ENCODE results near the gene PRKRIP1. TPM values are rescaled to one million over a fixed set of nuclear protein-coding genes. Genes with fewer than 3 reads are reported as not detected.

Gene PRKRIP1
- polyA plus RNA-seq, 3 donors, result 6.6 to 27.0 (median 7.4) TPM

GRCh38 chr7:102460467-102460866, 64.3 kb downstream of the PRKRIP1 start:
- no peak overlapping the region for H3K27ac Mint-ChIP-seq
- peaks cover 16% of the 10 kb centered on the region for H3K4me1 Mint-ChIP-seq
- peaks cover 15% of the 10 kb centered on the region in 2 donors for H3K4me1 ChIP-seq (ENCODE audit: control insufficient read depth in 1 of 2, insufficient read depth in 2 of 2, low read length in 2 of 2)
- no peak overlapping the region for H3K4me3 Mint-ChIP-seq
- peaks cover 29% of the 10 kb centered on the region for H3K79me2 ChIP-seq (ENCODE audit: insufficient read depth, low read length)
- H3K27me3 ChIP-seq (ENCODE audit: control insufficient read depth in 2 of 2, insufficient read depth in 2 of 2, low read length in 2 of 2), result no peaks in the 10 kb centered on the region
- H2AFZ ChIP-seq (ENCODE audit: insufficient read depth, low read depth, low read length, poor library complexity, severe bottlenecking), result no peak overlapping the region
- H4K20me1 ChIP-seq (ENCODE audit: insufficient read depth, low read length), result no peaks in the 10 kb centered on the region
- H3K27me3 Mint-ChIP-seq (ENCODE audit: low read depth in 3 of 3), result no peaks in the 10 kb centered on the region
- intact Hi-C loops (cut with micrococcal nuclease), result loop anchor here in 1 of 2 donors (10.0 kb wide), 1 partner anchor 176 kb away; the partner anchor contains the start of gene SH2B2
- H3K36me3 ChIP-seq (replicated peaks in 1 of 2; ENCODE audit: control insufficient read depth in 1 of 2, insufficient read depth in 2 of 2, low read length in 2 of 2), result peaks cover 32 to 42% of the 10 kb centered on the region in 2 donors
- no peaks in the 10 kb centered on the region for H3K9me3 Mint-ChIP-seq
- TF ChIP-seq CTCF (IDR thresholded peaks at IDR 0.05), result no peak
- no peak overlapping the region for H3K4me3 ChIP-seq (replicated peaks in 1 of 3; ENCODE audit: low read depth in 2 of 3, low read length in 3 of 3)
- DNase-seq, result no peak
- WGBS (ENCODE audit: insufficient coverage), result 94% methylated on average over 5 of the region's 8 CpGs
- no peak overlapping the region for H3K27ac ChIP-seq (ENCODE audit: low read depth in 1 of 2, low read length in 2 of 2)
- no peak overlapping the region for H3K9ac ChIP-seq (ENCODE audit: insufficient read depth, low read length, poor library complexity, severe bottlenecking)
- peaks cover 24 to 52% of the 10 kb centered on the region in 2 donors for H3K36me3 Mint-ChIP-seq
- no peaks in the 10 kb centered on the region for H3K9me3 ChIP-seq (replicated peaks in 1 of 2; ENCODE audit: control insufficient read depth in 1 of 2, insufficient read depth in 1 of 2, low read length in 2 of 2)
- H3K4me2 ChIP-seq (replicated peaks; ENCODE audit: extremely low read depth, low read length, poor library complexity, severe bottlenecking), result no peak overlapping the region

GRCh38 chr7:102463841-102464576, 67.8 kb downstream of the PRKRIP1 start:
- Histone ChIP-seq H4K20me1 (ENCODE audit: insufficient read depth, low read length) (no peaks in the 10 kb centered on the region), H3K79me2 (ENCODE audit: insufficient read depth, low read length) (peaks cover 29% of the 10 kb centered on the region), H3K4me3 (replicated peaks in 1 of 3; ENCODE audit: low read depth in 2 of 3, low read length in 3 of 3) (peak overlapping the region; percentile 89 to 100 (median 99)), H3K9ac (ENCODE audit: insufficient read depth, low read length, poor library complexity, severe bottlenecking) (peak overlapping the region; percentile 90), H3K4me2 (replicated peaks; ENCODE audit: extremely low read depth, low read length, poor library complexity, severe bottlenecking) (peak overlapping the region; percentile 91), H3K27me3 (ENCODE audit: control insufficient read depth in 2 of 2, insufficient read depth in 2 of 2, low read length in 2 of 2) (no peaks in the 10 kb centered on the region), H3K36me3 (replicated peaks in 1 of 2; ENCODE audit: control insufficient read depth in 1 of 2, insufficient read depth in 2 of 2, low read length in 2 of 2) (peaks cover 7% of the 10 kb centered on the region in 2 donors), H2AFZ (ENCODE audit: insufficient read depth, low read depth, low read length, poor library complexity, severe bottlenecking) (peak overlapping the region; percentile 100), H3K9me3 (replicated peaks in 1 of 2; ENCODE audit: control insufficient read depth in 1 of 2, insufficient read depth in 1 of 2, low read length in 2 of 2) (no peaks in the 10 kb centered on the region), H3K4me1 (ENCODE audit: control insufficient read depth in 1 of 2, insufficient read depth in 2 of 2, low read length in 2 of 2) (peaks cover 19 to 20% of the 10 kb centered on the region in 2 donors), H3K27ac (ENCODE audit: low read depth in 1 of 2, low read length in 2 of 2) (peak overlapping the region in 1 of 2 donors; percentile 87)
- TF ChIP-seq CTCF (IDR thresholded peaks at IDR 0.05), result no peak
- peak overlapping the region in 6 of 7 donors; percentile 72 to 92 (median 84) for H3K27ac Mint-ChIP-seq
- WGBS (ENCODE audit: insufficient coverage), result 16% methylated on average over 22 of the region's 24 CpGs
- H3K4me1 Mint-ChIP-seq, result peaks cover 26% of the 10 kb centered on the region
- H3K9me3 Mint-ChIP-seq, result no peaks in the 10 kb centered on the region
- peak overlapping the region; percentile 93 to 95 for H3K4me3 Mint-ChIP-seq
- no peak for DNase-seq
- peaks cover 8 to 19% of the 10 kb centered on the region in 2 donors for H3K36me3 Mint-ChIP-seq
- H3K27me3 Mint-ChIP-seq (ENCODE audit: low read depth in 3 of 3), result peaks cover 0 to 2% (median 0%) of the 10 kb centered on the region in 3 donors
- intact Hi-C loops (cut with micrococcal nuclease), result loop anchor here in 1 of 2 donors (2.0 to 10.0 kb wide), 2 partner anchors 51 to 179 kb away; partner anchors contain the start of gene SH2B2

Measured in CD14-positive monocyte (primary cell).